Dermis microvascular lymphatic vessel endothelial cell (primary cell): ENCODE results near the gene ZNF383. TPM values are rescaled to one million over a fixed set of nuclear protein-coding genes. Genes with fewer than 3 reads are reported as not detected.
"Not testable (repeated sequence)": the region's sequence is repeated elsewhere in the genome, so short reads cannot be mapped to it uniquely, and the experiment has no call there.

Experiments
- DNase-seq, 2 donors: peaks; one replicate each; pipeline versions ENCODE4 v3.0.0 to v3.0.0-alpha.2; 2010; ENCODE audit warnings: low read depth in 2 of 2
- total RNA-seq: library from RNA; depleted of rRNA; stranded (reverse); fragments of >200 nt; gene quantifications from 2 replicates; pipeline ENCODE4 v1.2.1, GENCODE V29; 2014

Gene ZNF383
- total RNA-seq, 1 donor from 2014 or later, result 3.0 TPM

GRCh38 chr19:37292998-37293939 lies 75.3 kb downstream of the ZNF383 start:
- DNase-seq, result not testable (repeated sequence)

- not testable (repeated sequence) for DNase-seq
Observed at GRCh38 chr19:37294246-37294645, 76.2 kb downstream of the ZNF383 start.

Other genes starting within 250 kb of the ZNF383 start
- gene ZNF420, start 139.8 kb upstream of the ZNF383 start, total RNA-seq, result 5.6 and 8.0 TPM in 2 replicates
- 5.4 and 6.6 TPM in 2 replicates for gene ZNF585A, start 45.5 kb upstream of the ZNF383 start, total RNA-seq
- 8.5 and 10.1 TPM in 2 replicates for gene ZNF585B, start 7.7 kb upstream of the ZNF383 start, total RNA-seq
- gene ZNF527, start 152.9 kb downstream of the ZNF383 start, total RNA-seq, result 2.8 and 4.6 TPM in 2 replicates
- 4.7 and 5.8 TPM in 2 replicates for gene ZNF569, start 249.2 kb downstream of the ZNF383 start, total RNA-seq